GM19193 (cell line): ENCODE results near the gene ITGB7.

Source experiments
- POLR2A ChIP-seq: IDR thresholded peaks from 4 replicates; pipeline ENCODE4 v1.6.1; 2011; ENCODE audit not compliant: insufficient read depth, insufficient read length; ENCODE audit errors: extremely low read depth

Gene ITGB7

DNA sequence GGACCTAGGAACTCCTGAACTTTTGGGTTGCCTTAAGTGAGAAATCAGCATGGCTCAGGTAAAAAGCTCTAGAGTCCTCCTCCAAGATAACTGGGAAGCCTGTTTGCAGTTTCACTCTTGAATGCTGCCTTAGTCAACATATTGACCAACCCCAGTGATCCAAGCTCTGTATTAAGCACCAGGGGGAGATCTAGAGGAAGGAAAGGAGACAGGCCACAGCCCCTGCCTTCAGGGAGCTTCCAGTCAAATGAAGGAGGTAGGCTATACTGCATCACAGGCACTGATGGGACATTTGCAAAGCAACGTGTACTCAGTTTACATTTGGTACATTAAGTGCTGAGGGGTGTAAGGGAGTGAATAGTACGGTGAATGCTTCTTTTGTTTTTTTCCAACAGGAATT is 25.1 kb downstream of the ITGB7 start:
- no peak for TF ChIP-seq POLR2A

DNA sequence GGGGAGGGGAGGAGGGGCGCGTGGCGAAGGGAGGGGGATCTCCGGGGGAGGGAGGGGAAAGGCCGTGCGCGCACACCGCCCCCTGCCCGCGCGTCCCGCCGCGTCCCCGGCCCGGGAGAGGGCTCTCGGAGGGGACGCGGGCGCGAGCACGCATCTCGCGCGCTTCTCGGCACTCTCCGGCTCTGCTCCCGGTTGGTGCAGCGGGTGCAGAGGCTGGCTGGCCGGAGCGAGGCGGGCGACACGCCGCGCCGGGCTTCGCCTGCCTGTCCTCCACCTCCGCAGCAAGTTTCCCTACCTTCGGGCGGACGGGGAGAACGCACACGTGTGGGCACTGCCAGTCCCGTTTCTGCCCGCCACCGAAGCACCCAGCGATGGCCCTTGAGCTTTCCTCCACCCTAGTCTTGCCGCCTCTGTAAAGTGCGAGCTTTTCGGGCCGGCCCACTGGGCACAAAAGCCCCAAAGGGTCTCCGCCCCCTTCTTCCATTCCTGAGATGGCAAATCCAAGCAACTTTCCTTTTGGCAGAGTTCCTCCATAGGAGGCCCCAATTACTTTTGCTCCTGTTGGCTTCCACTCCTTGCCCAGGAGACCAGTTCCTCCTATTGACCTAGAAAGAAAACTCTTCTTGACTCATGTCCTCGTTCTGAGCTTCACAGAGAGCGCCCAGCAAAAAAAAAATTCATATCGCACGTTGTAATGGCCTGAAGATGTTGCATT is 26.0 kb downstream of the ITGB7 start:
- no peak for TF ChIP-seq POLR2A

DNA sequence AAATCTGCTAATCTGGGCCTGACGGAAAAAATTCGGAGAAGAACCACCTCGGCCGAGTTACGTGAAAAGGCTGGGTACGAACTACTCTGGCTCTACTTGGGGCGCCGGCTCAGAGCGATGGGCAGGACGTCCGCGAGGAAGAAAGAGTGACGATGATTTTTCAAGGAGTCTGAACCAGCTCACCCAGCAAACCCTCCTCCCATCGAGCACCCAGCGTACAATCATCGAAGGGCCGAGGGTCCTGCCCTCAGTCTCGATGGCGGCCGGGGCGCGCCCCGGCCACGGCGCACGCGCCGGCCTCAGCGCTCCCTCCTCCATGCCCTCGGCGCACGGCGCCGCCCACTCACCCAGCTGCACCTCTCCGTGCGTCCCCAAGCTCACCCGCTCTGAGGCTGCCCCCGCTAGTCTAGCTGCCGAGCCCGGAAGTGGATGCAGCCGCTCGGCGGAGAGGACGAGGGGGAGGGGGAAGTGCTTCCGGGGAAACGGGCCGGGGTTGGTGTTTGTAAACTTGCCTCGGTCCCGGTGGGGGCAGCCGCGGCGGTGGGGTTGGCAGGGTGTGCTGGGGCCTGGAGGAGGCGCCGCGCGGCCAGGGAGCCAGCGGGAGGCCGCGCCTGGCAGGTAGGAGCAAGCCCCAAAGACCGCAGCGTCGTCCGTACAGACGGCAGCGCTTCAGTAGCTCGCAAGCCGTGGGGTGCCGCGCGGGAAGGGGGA is 26.7 kb downstream of the ITGB7 start, which contains the start of the genes CSAD and ZNF740:
CSAD (minus strand) TSS at position 706 of the 711 bp plus-strand sequence. CDS start 7,455 bp downstream, outside the sequence.
ZNF740 (plus strand) TSS at position 503 of the 711 bp plus-strand sequence. CDS start 1,262 bp downstream, outside the sequence.
- peak; percentile 90 for TF ChIP-seq POLR2A

DNA sequence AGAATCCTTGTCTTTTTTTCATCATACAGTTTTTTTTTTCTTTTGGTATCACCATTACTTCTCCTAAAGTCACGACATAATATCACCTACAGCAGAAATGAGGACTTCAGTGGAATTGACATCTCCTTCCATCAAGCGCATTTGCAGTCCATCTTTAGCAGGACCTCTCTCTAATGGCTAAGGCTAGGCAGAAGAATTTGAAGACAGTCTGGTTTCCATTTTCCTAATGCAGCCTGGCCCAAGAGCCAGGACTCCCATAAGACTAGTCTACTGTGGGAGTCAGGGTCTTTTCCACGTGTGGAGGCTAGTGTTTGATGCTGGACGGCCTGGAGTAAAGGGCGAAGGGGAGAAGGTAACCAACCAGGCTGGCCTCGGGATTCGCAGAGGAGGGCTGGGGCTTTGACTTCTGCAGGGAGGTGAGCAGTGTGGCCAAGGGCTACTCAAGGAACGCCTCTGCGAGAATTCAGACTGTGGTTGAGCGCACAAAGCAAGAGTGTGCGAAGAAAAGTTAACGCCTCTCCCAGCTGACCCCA is 27.3 kb downstream of the ITGB7 start:
- no peak for TF ChIP-seq POLR2A

DNA sequence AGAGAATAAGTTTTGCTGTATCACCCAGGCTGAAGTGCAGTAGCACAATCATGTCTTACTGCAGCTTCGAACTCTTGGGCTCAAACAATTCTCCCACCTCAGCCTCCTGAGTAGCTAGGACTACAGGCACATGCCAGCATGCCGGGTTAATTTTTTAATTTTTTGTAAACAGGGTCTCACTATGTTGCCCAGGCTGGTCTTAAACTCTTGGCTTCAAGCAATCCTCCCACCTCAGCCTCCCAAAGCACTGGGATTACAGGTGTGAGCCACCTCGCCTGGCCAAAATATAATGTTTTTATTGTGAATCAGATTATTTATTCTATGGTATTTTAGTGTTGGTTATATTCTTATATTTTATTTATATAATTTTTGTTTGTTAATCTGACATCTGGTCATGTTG is 30.3 kb downstream of the ITGB7 start:
- no peak for TF ChIP-seq POLR2A

DNA sequence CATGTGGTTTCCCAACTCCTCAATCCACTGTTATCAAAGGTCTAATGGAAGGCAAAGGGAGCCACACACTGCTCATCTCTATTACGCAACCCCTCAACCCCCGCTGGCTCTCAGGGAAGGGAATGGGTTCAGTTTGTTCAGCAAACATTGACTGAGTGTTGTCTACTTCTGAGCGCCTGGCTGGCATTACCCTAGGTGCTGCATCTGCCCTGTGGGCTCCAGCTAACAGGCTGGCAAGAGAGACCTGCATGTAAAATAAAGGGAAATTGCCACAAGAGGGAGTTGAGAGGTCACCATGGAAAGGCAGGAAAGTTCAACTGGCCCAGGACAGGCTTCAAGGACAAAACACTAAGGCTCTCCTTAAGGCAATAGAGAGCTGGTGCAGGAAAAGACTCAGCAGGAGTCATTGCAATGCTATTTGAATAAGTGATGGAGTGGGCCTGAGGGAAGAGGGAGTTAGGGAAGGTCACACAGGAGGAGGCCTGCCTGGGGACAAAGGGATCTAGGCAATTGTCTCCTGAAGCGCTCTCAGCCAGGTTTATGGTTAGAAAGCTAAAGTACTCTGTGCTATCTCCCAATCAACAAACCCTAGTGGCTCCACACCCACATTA is 32.1 kb downstream of the ITGB7 start:
- TF ChIP-seq POLR2A = no peak

DNA sequence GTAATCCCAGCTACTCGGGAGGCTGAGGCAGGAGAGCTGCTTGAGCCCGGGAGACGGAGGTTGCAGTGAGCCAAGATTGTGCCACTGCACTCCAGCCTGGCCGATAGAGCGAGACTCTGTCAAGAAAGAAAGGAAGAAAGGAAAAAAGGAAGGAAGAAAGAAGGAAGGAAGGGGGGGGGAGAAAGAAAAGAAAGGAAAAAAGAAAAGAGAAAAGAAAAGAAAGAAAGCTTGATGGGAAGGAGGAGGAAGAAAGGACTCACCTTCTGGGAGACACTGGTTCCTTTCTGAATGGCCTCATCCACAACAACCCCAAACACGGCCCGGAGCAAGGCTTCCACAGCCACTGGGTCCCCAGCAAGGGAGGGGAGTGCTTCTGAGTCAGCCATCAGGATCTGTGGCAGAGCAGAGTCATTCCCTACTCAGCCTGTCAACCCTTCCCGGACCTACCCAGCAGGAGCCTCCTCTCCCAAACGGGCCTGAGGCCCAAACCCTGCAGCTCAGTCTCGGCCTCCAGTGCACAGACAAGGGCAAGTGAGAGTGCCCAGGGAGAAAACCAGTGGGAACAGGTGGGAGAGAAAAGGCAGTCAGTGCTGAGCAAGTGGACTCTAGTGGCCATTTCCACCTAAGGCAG is 33.9 kb downstream of the ITGB7 start:
- TF ChIP-seq POLR2A = no peak

DNA sequence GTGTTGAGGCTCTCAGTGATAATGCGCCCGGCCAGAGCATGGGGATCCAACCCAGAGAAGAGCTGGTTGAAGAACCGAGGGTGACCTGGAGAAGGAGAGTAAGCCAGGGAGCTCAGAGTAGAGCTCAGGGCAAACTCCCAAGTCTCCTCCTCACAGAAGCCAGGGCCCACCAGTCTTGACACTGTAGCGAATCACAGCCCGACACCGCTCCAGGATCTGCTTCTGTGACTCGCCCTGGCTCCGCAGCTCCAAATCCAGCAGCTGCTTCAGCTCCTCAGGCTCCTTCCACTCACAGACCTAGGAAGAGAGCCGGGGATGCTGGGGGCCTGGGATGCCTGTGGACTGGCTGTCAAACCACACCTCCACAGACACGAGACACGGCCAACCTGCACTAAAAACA is 34.7 kb downstream of the ITGB7 start:
- no peak for TF ChIP-seq POLR2A

DNA sequence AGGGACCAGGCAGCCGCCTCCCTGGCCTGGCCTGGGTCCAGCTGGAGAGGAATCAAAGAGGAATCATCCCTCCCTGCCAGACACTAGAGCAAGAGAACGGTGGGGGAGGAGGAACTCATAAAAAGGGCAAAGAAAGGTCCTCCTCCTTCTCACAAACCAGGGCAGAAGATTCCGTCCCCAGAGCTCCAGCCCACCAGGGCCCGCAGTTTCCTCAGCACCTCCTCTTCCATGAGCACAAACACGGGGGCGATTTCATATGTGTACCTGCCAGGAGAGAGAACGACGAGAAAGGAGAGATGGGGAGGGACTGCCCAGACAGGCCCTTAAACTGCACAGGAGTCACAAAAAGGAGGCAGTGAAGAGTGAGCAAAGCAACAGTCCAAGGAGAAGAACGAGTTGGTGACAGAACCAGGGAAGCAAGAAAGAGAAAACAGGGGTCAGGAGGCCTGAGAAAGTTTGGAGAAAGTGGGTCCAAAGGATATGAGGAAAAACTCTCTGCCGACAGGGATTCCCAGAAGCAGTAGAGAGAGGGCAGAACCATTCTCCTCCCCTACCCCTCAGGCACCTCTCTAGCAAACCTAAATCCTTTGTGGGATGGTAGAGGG is 35.2 kb downstream of the ITGB7 start:
- TF ChIP-seq POLR2A = no peak

DNA sequence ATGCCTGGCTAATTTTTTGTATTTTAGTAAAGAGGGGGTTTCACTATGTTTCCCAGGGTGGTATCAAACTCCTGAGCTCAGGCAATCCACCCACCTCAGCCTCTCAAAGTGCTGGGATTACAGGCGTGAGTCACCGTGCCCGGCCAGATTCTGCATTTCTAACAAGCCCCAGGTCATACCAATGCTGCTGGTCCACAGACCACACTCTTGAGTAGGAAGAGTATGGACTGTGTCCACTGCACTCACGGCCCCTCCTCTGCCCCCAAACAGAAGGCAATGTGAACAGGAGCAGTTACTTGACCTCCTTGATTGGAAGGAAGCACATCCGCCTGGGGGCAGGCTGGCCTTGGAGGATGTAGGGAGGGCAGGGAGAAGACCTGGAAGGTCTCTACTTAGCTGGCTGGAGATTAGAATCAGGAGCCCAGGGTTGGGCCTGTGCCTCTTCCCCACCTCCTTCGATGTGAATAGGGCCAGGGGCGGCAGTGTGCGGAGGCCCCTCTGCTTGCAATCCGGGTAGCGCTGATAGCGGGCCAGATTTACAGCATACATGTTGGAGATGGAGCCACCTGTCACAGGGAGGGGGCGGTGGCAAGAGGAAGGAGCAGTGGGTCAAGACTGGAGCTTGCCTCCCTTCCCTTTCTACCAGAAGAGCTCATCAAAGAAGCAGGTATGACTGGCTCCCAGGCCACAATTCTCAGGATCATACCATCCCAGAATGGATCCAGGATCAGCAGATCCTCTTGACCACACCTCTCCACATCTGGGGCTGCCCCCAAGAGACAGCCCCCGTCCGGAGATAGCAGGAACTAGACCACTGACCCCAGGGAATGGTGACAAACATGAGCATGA is 36.0 kb downstream of the ITGB7 start:
- no peak for TF ChIP-seq POLR2A

DNA sequence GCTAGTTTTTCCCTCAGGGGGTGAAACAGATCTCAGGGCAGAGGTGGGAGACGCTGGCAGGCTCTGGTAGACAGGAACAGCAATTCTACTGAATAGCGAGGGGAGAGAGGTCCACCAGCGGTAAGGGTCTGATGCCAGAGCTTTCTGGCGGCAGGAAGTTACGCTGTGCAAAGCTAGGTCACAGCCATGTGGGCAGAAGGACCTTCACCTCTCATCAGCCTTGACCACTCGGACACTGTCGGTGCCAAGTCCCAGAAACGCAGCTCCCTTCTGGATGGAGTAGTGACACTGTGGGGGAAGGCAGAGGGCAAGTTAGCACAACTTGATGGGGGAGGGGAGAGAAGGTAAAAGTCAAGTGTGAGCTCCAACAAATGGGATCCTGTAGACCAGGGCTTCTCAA is 36.8 kb downstream of the ITGB7 start:
- no peak for TF ChIP-seq POLR2A

DNA sequence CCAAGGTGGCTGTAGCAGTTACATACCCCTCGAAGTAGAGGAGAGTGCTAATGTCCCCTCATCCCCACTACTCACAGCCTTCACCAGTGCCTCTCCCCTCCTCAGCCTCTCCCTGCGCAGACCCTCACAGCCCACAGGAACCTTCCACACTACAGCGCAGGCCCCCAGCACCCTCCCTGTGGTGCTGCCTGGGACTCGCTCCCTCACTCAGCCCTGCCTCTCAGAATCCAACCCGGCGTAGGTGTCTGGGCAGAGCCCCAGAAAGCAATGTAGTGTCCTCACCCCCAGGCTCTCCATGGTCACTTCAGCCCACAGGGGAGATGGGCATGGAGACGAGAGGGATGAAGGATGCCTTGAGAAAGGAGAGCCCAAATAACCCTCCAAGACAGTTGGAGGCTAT is 37.4 kb downstream of the ITGB7 start:
- TF ChIP-seq POLR2A = no peak

DNA sequence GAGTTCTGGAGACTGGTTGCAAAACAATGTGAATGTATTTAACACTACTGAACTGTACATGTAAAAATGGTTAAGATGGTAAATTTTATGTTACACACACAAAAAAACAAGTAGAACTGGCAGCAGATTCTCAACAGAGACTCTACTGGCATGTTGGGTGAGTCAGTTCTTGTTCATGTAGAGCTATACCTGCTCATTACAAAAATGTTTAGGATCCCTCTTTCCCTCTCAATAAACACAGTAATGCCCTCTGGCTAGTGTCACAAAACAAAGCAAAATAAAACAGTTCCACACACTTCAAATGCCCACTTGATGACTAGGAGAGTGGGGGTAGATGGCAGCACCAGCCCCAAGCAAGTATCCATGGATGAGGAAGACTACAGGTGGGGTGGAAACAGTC is 40.2 kb downstream of the ITGB7 start:
- TF ChIP-seq POLR2A = no peak
